Muscle layer of colon (tissue), 2 donors: Measurements from ENCODE around the gene FDCSP.

Experiments
- H3K27ac ChIP-seq: one replicate; pipeline ENCODE4 v1.7.0; 2013; ENCODE audit warnings: low read depth, mild to moderate bottlenecking, low read length, moderate library complexity
- H3K27me3 ChIP-seq, 2 donors: one replicate each; pipeline ENCODE4 v1.7.0; 2013; ENCODE audit warnings: low read length in 2 of 2, mild to moderate bottlenecking in 2 of 2; ENCODE audit not compliant: insufficient read depth in 2 of 2, control insufficient read depth in 1 of 2
- H3K36me3 ChIP-seq: one replicate; pipeline ENCODE4 v1.7.0; 2013; ENCODE audit warnings: mild to moderate bottlenecking, low read length; ENCODE audit not compliant: insufficient read depth
- H3K4me1 ChIP-seq: one replicate; pipeline ENCODE4 v1.7.0; 2013; ENCODE audit warnings: mild to moderate bottlenecking, low read length; ENCODE audit not compliant: insufficient read depth
- H3K4me3 ChIP-seq, 2 donors: one replicate each; pipeline ENCODE4 v1.7.0; 2013; ENCODE audit warnings: low read length in 2 of 2, low read depth in 1 of 2, mild to moderate bottlenecking in 1 of 2, moderate library complexity in 1 of 2
- H3K9ac ChIP-seq: one replicate; pipeline ENCODE4 v1.7.0; 2013; ENCODE audit warnings: low read length
- H3K9me3 ChIP-seq: one replicate; pipeline ENCODE4 v1.7.0; 2013; ENCODE audit warnings: mild to moderate bottlenecking, low read length
- donor health status: abdominal sarcoma.
- donor health status: Adenocarcinoma of cecum.

The FDCSP gene

GRCh38 chr4:70225824-70226223 lies at the start of gene FDCSP:
Gene FDCSP (plus strand): TSS chr4:70226124. CDS start chr4:70231195, 5,071 bp downstream.
- no peak within 1 kb of the TSS for H3K27ac ChIP-seq
- no peak within 1 kb of the TSS for H3K4me3 ChIP-seq
- no peaks in the 10 kb centered on the region for H3K9me3 ChIP-seq
- H3K36me3 ChIP-seq: no peaks in the 10 kb centered on the region
- no peaks in the 10 kb centered on the region for H3K4me1 ChIP-seq
- no peaks in the 10 kb centered on the region for H3K27me3 ChIP-seq
- H3K9ac ChIP-seq: no peak within 1 kb of the TSS

- Histone ChIP-seq H3K9ac (no peak overlapping the region), H3K4me3 (no peak overlapping the region), H3K4me1 (no peaks in the 10 kb centered on the region), H3K27me3 (no peaks in the 10 kb centered on the region), H3K36me3 (no peaks in the 10 kb centered on the region), H3K9me3 (no peaks in the 10 kb centered on the region), H3K27ac (no peak overlapping the region)
These were observed 48.8 kb upstream of the FDCSP start for GRCh38 chr4:70177090-70177489.

- H3K9ac ChIP-seq: no peak overlapping the region
- no peaks in the 10 kb centered on the region for H3K4me1 ChIP-seq
- H3K9me3 ChIP-seq: no peaks in the 10 kb centered on the region
- H3K36me3 ChIP-seq: no peaks in the 10 kb centered on the region
- H3K27ac ChIP-seq: no peak overlapping the region
- no peak overlapping the region for H3K4me3 ChIP-seq
- no peaks in the 10 kb centered on the region for H3K27me3 ChIP-seq
These were observed 47.8 kb upstream of the FDCSP start for GRCh38 chr4:70178075-70178660.

- no peaks in the 10 kb centered on the region for H3K27me3 ChIP-seq
- no peak overlapping the region for H3K27ac ChIP-seq
- H3K36me3 ChIP-seq: no peaks in the 10 kb centered on the region
- no peaks in the 10 kb centered on the region for H3K9me3 ChIP-seq
- H3K4me3 ChIP-seq: no peak overlapping the region
- no peaks in the 10 kb centered on the region for H3K4me1 ChIP-seq
- no peak overlapping the region for H3K9ac ChIP-seq
These were observed 46.1 kb upstream of the FDCSP start for GRCh38 chr4:70179811-70180210.

- Histone ChIP-seq H3K4me1 (no peaks in the 10 kb centered on the region), H3K9me3 (no peaks in the 10 kb centered on the region), H3K36me3 (no peaks in the 10 kb centered on the region), H3K9ac (no peak overlapping the region), H3K4me3 (no peak overlapping the region), H3K27me3 (no peaks in the 10 kb centered on the region), H3K27ac (no peak overlapping the region)
These were observed 44.1 kb upstream of the FDCSP start for GRCh38 chr4:70181864-70182263.

GRCh38 chr4:70182517-70183167 lies 43.3 kb upstream of the FDCSP start:
- H3K9ac ChIP-seq: no peak overlapping the region
- no peak overlapping the region for H3K27ac ChIP-seq
- H3K4me3 ChIP-seq: no peak overlapping the region

GRCh38 chr4:70183168-70183939 lies 42.6 kb upstream of the FDCSP start:
- Histone ChIP-seq H3K27me3 (no peaks in the 10 kb centered on the region), H3K4me3 (no peak overlapping the region), H3K27ac (no peak overlapping the region), H3K9me3 (no peaks in the 10 kb centered on the region), H3K4me1 (no peaks in the 10 kb centered on the region), H3K36me3 (no peaks in the 10 kb centered on the region), H3K9ac (no peak overlapping the region)

More at GRCh38 chr4:70182517-70183167, 43.3 kb upstream of the FDCSP start:
- H3K27me3 ChIP-seq: no peaks in the 10 kb centered on the region
- H3K9me3 ChIP-seq: no peaks in the 10 kb centered on the region
- H3K4me1 ChIP-seq: no peaks in the 10 kb centered on the region
- no peaks in the 10 kb centered on the region for H3K36me3 ChIP-seq

GRCh38 chr4:70183940-70184246 lies 42.0 kb upstream of the FDCSP start:
- Histone ChIP-seq H3K4me1 (no peaks in the 10 kb centered on the region), H3K4me3 (no peak overlapping the region), H3K27me3 (no peaks in the 10 kb centered on the region), H3K9me3 (no peaks in the 10 kb centered on the region), H3K27ac (no peak overlapping the region), H3K9ac (no peak overlapping the region), H3K36me3 (no peaks in the 10 kb centered on the region)

- Histone ChIP-seq H3K4me3 (no peak overlapping the region), H3K9me3 (no peaks in the 10 kb centered on the region), H3K36me3 (no peaks in the 10 kb centered on the region), H3K27me3 (no peaks in the 10 kb centered on the region), H3K9ac (no peak overlapping the region), H3K27ac (no peak overlapping the region), H3K4me1 (no peaks in the 10 kb centered on the region)
These were observed 38.7 kb upstream of the FDCSP start for GRCh38 chr4:70187216-70187615.

GRCh38 chr4:70190579-70190978 lies 35.3 kb upstream of the FDCSP start:
- Histone ChIP-seq H3K9ac (no peak overlapping the region), H3K4me1 (no peaks in the 10 kb centered on the region), H3K4me3 (no peak overlapping the region), H3K36me3 (no peaks in the 10 kb centered on the region), H3K9me3 (no peaks in the 10 kb centered on the region), H3K27ac (no peak overlapping the region), H3K27me3 (no peaks in the 10 kb centered on the region)

- H3K27ac ChIP-seq: no peak overlapping the region
- H3K9me3 ChIP-seq: no peaks in the 10 kb centered on the region
- H3K36me3 ChIP-seq: no peaks in the 10 kb centered on the region
- H3K4me3 ChIP-seq: no peak overlapping the region
- H3K4me1 ChIP-seq: no peaks in the 10 kb centered on the region
- H3K27me3 ChIP-seq: no peaks in the 10 kb centered on the region
- no peak overlapping the region for H3K9ac ChIP-seq
These were observed 34.3 kb upstream of the FDCSP start for GRCh38 chr4:70191647-70192046.
